HUES64 (cell line): ENCODE results near the gene CDC6. TPM values are rescaled to one million over a fixed set of nuclear protein-coding genes. Genes with fewer than 3 reads are reported as not detected.
A peak's percentile ranks its signal among the peaks of the same experiment; 100 is the strongest.

Experiments
- H3K27ac ChIP-seq: 2 replicates; pipeline ENCODE4 v1.7.0; 2013; ENCODE audit warnings: low read depth, low read length, inconsistent platforms
- H3K27me3 ChIP-seq: 2 replicates; pipeline ENCODE4 v1.6.1; 2013; ENCODE audit warnings: mild to moderate bottlenecking, low read length; ENCODE audit not compliant: insufficient read depth
- H3K36me3 ChIP-seq: 2 replicates; pipeline ENCODE4 v1.6.1; 2013; ENCODE audit warnings: mild to moderate bottlenecking, low read length; ENCODE audit not compliant: insufficient read depth
- H3K4me1 ChIP-seq: 2 replicates; pipeline ENCODE4 v1.6.1; 2013; ENCODE audit warnings: mild to moderate bottlenecking, low read length, moderate library complexity; ENCODE audit not compliant: insufficient read depth
- H3K4me3 ChIP-seq: 2 replicates; pipeline ENCODE4 v1.5.1; 2013; ENCODE audit warnings: mild to moderate bottlenecking, low read length, moderate library complexity
- H3K9ac ChIP-seq: 2 replicates; pipeline ENCODE4 v1.6.1; 2013; ENCODE audit warnings: mild to moderate bottlenecking, low read depth, low read length
- H3K9me3 ChIP-seq: 2 replicates; pipeline ENCODE4 v1.6.1; 2013; ENCODE audit warnings: low read depth, low read length; ENCODE audit not compliant: insufficient read depth
- WGBS: fragments of 150-250, 120-280 bp; methylation state at CpG from one replicate; pipeline ENCODE4 v1.1.7; 2013; ENCODE audit warnings: missing lambda C conversion rate; 5-methylcytosine and 5-hydroxymethylcytosine counted together
- polyA plus RNA-seq, 2 experiments: library from polyadenylated mRNA; stranded (reverse); fragments of 50-300 nt; gene quantifications; one replicate each; pipeline ENCODE4 v1.2.3, GENCODE V29; 2013

Gene CDC6
- 80.7 TPM for polyA plus RNA-seq (2013, experiment 1 of 2)
- 75.9 TPM for polyA plus RNA-seq (2013, experiment 2 of 2)

- Histone ChIP-seq H3K9ac (peak within 1 kb of the TSS; percentile 99), H3K36me3 (peaks cover 33% of the 10 kb centered on the region), H3K27ac (peak within 1 kb of the TSS; percentile 87), H3K27me3 (no peaks in the 10 kb centered on the region), H3K4me1 (no peaks in the 10 kb centered on the region; the same call in 1 of the 2 replicates), H3K9me3 (no peaks in the 10 kb centered on the region), H3K4me3 (peak within 1 kb of the TSS; percentile 96)
- under 1% methylated on average over 47 of the region's 47 CpGs for WGBS
Observed at GRCh38 chr17:40287494-40288369, at the start of gene CDC6. CDC6 (plus strand) TSS chr17:40287879; CDS start chr17:40289421, 1,542 bp downstream.

- Histone ChIP-seq H3K4me1 (no peaks in the 10 kb centered on the region), H3K9me3 (no peaks in the 10 kb centered on the region), H3K27me3 (no peaks in the 10 kb centered on the region), H3K27ac (no peak overlapping the region), H3K4me3 (no peak overlapping the region), H3K36me3 (peaks cover 3% of the 10 kb centered on the region; the same call in 1 of the 2 replicates), H3K9ac (no peak overlapping the region)
- WGBS: 93% methylated on average over 4 of the region's 4 CpGs
Observed at GRCh38 chr17:40241252-40241834, 46.3 kb upstream of the CDC6 start.

- Histone ChIP-seq H3K36me3 (no peaks in the 10 kb centered on the region), H3K4me1 (no peaks in the 10 kb centered on the region), H3K27me3 (no peaks in the 10 kb centered on the region), H3K9ac (no peak overlapping the region), H3K27ac (no peak overlapping the region), H3K4me3 (no peak overlapping the region), H3K9me3 (no peaks in the 10 kb centered on the region)
- WGBS: 94% methylated on average over 3 of the region's 3 CpGs
Observed at GRCh38 chr17:40242774-40243173, 44.9 kb upstream of the CDC6 start.

GRCh38 chr17:40243761-40244160, 43.9 kb upstream of the CDC6 start:
- no peak overlapping the region for H3K9ac ChIP-seq
- no peaks in the 10 kb centered on the region for H3K36me3 ChIP-seq
- no peaks in the 10 kb centered on the region for H3K27me3 ChIP-seq
- no peak overlapping the region for H3K4me3 ChIP-seq
- no peak overlapping the region for H3K27ac ChIP-seq
- H3K9me3 ChIP-seq: no peaks in the 10 kb centered on the region
- no peaks in the 10 kb centered on the region for H3K4me1 ChIP-seq
- WGBS: 94% methylated on average over 3 of the region's 3 CpGs

GRCh38 chr17:40244255-40244654, 43.4 kb upstream of the CDC6 start:
- 97% methylated on average over 4 of the region's 4 CpGs for WGBS
- no peak overlapping the region for H3K4me3 ChIP-seq
- no peaks in the 10 kb centered on the region for H3K36me3 ChIP-seq
- H3K4me1 ChIP-seq: no peaks in the 10 kb centered on the region
- no peak overlapping the region for H3K9ac ChIP-seq
- no peak overlapping the region for H3K27ac ChIP-seq
- no peaks in the 10 kb centered on the region for H3K27me3 ChIP-seq
- H3K9me3 ChIP-seq: no peaks in the 10 kb centered on the region

GRCh38 chr17:40247926-40248495, 39.7 kb upstream of the CDC6 start:
- Histone ChIP-seq H3K4me3 (no peak overlapping the region), H3K9me3 (no peaks in the 10 kb centered on the region), H3K27me3 (no peaks in the 10 kb centered on the region), H3K36me3 (no peaks in the 10 kb centered on the region), H3K9ac (no peak overlapping the region), H3K4me1 (no peaks in the 10 kb centered on the region), H3K27ac (no peak overlapping the region)
- 92% methylated on average over 7 of the region's 7 CpGs for WGBS

GRCh38 chr17:40248507-40248906, 39.2 kb upstream of the CDC6 start:
- no peaks in the 10 kb centered on the region for H3K36me3 ChIP-seq
- H3K27ac ChIP-seq: no peak overlapping the region
- no peaks in the 10 kb centered on the region for H3K9me3 ChIP-seq
- H3K9ac ChIP-seq: no peak overlapping the region
- no peak overlapping the region for H3K4me3 ChIP-seq
- H3K27me3 ChIP-seq: no peaks in the 10 kb centered on the region
- no peaks in the 10 kb centered on the region for H3K4me1 ChIP-seq
- 81% methylated on average over 1 of the region's 1 CpG for WGBS

GRCh38 chr17:40251576-40251975, 36.1 kb upstream of the CDC6 start:
- Histone ChIP-seq H3K9me3 (no peaks in the 10 kb centered on the region), H3K27ac (no peak overlapping the region), H3K27me3 (no peaks in the 10 kb centered on the region), H3K9ac (no peak overlapping the region), H3K4me1 (no peaks in the 10 kb centered on the region), H3K36me3 (peaks cover 7% of the 10 kb centered on the region), H3K4me3 (no peak overlapping the region)

- H3K4me3 ChIP-seq: no peak overlapping the region
- H3K27ac ChIP-seq: no peak overlapping the region
- no peaks in the 10 kb centered on the region for H3K4me1 ChIP-seq
- no peak overlapping the region for H3K9ac ChIP-seq
- WGBS: 92% methylated on average over 3 of the region's 3 CpGs
- H3K27me3 ChIP-seq: no peaks in the 10 kb centered on the region
- H3K9me3 ChIP-seq: no peaks in the 10 kb centered on the region
- peaks cover 20% of the 10 kb centered on the region for H3K36me3 ChIP-seq
Observed at GRCh38 chr17:40253565-40253964, 34.1 kb upstream of the CDC6 start.

GRCh38 chr17:40259505-40259904, 28.2 kb upstream of the CDC6 start:
- H3K27ac ChIP-seq: no peak overlapping the region
- peaks cover 54% of the 10 kb centered on the region for H3K36me3 ChIP-seq
- no peaks in the 10 kb centered on the region for H3K4me1 ChIP-seq
- H3K27me3 ChIP-seq: no peaks in the 10 kb centered on the region
- no peaks in the 10 kb centered on the region for H3K9me3 ChIP-seq
- WGBS: 92% methylated on average over 2 of the region's 2 CpGs
- H3K9ac ChIP-seq: no peak overlapping the region
- no peak overlapping the region for H3K4me3 ChIP-seq

GRCh38 chr17:40260528-40260927, 27.2 kb upstream of the CDC6 start:
- 93% methylated on average over 7 of the region's 7 CpGs for WGBS
- H3K4me3 ChIP-seq: no peak overlapping the region
- H3K9me3 ChIP-seq: no peaks in the 10 kb centered on the region
- no peak overlapping the region for H3K27ac ChIP-seq
- H3K4me1 ChIP-seq: no peaks in the 10 kb centered on the region; the same call in 1 of the 2 replicates
- H3K9ac ChIP-seq: no peak overlapping the region
- H3K27me3 ChIP-seq: no peaks in the 10 kb centered on the region
- peaks cover 64% of the 10 kb centered on the region for H3K36me3 ChIP-seq
